MM.1S (cell line): ENCODE measurements around the gene APOA4.

Experiments used
- DNase-seq: peaks from one replicate; pipeline ENCODE4 v3.0.0-alpha.2; 2015
- H2AFZ ChIP-seq: fragments of 300-600 bp; sonication (generic); 2 replicates; pipeline ENCODE4 v1.6.0; 2016; ENCODE audit warnings: antibody characterized with exemption, low read length
- H3F3A ChIP-seq: fragments of 300-600 bp; sonication (generic); 2 replicates; pipeline ENCODE4 v1.6.1; 2016; ENCODE audit warnings: mild to moderate bottlenecking, antibody characterized with exemption, low read length, moderate library complexity, mixed read lengths; ENCODE audit not compliant: insufficient read depth
- H3K27ac ChIP-seq: fragments of 300-600 bp; sonication (generic); 2 replicates; pipeline ENCODE4 v1.5.1; 2016; ENCODE audit warnings: mild to moderate bottlenecking, low read length
- H3K27me3 ChIP-seq: fragments of 300-600 bp; sonication (generic); replicated peaks from 2 replicates; pipeline ENCODE4 v1.6.0; 2016; ENCODE audit warnings: low read length; ENCODE audit not compliant: insufficient read depth
- H3K36me3 ChIP-seq: fragments of 300-600 bp; sonication (generic); replicated peaks from 2 replicates; pipeline ENCODE4 v1.6.1; 2016; ENCODE audit warnings: mild to moderate bottlenecking, low read length, mixed read lengths; ENCODE audit not compliant: insufficient read depth
- H3K4me1 ChIP-seq: fragments of 300-600 bp; sonication (generic); 2 replicates; pipeline ENCODE4 v1.6.1; 2016; ENCODE audit warnings: low read length, mixed read lengths
- H3K4me2 ChIP-seq: fragments of 300-600 bp; sonication (generic); 2 replicates; pipeline ENCODE4 v1.6.0; 2016; ENCODE audit warnings: low read depth, low read length
- H3K4me3 ChIP-seq: fragments of 300-600 bp; sonication (generic); 2 replicates; pipeline ENCODE4 v1.5.1; 2016; ENCODE audit warnings: low read length, mixed read lengths
- H3K79me2 ChIP-seq: fragments of 300-600 bp; sonication (generic); 2 replicates; pipeline ENCODE4 v1.6.1; 2016; ENCODE audit warnings: mixed run types, low read length, mixed read lengths
- H3K9ac ChIP-seq: fragments of 300-600 bp; sonication (generic); 2 replicates; pipeline ENCODE4 v1.6.1; 2016; ENCODE audit warnings: low read length, mixed read lengths
- H3K9me2 ChIP-seq: fragments of 300-600 bp; sonication (generic); replicated peaks from 2 replicates; pipeline ENCODE4 v1.6.1; 2016; ENCODE audit warnings: mild to moderate bottlenecking, low read length, mixed read lengths; ENCODE audit not compliant: insufficient read depth
- H3K9me3 ChIP-seq: fragments of 300-600 bp; sonication (generic); replicated peaks from 2 replicates; pipeline ENCODE4 v1.6.1; 2016; ENCODE audit warnings: mild to moderate bottlenecking, low read length, mixed read lengths; ENCODE audit not compliant: insufficient read depth
- H4K20me1 ChIP-seq: fragments of 300-600 bp; sonication (generic); 2 replicates; pipeline ENCODE4 v1.6.1; 2016; ENCODE audit warnings: mild to moderate bottlenecking, low read length, moderate library complexity, mixed read lengths; ENCODE audit not compliant: insufficient read depth
- CTCF ChIP-seq: fragments of 300-600 bp; sonication (generic); IDR thresholded peaks from 2 replicates; pipeline ENCODE4 v1.5.1; 2016; ENCODE audit warnings: antibody characterized with exemption, low read length, mixed read lengths
- EZH2 ChIP-seq: fragments of 300-600 bp; sonication (generic); optimal IDR thresholded peaks from 2 replicates; pipeline ENCODE3; 2017; ENCODE audit warnings: low read depth, mild to moderate bottlenecking, antibody characterized with exemption, low read length, mixed read lengths
- EZH2phosphoT487 ChIP-seq: fragments of 300-600 bp; sonication (generic); IDR thresholded peaks from 2 replicates; pipeline ENCODE4 v1.6.1; 2018; ENCODE audit warnings: antibody characterized with exemption, low read length

APOA4 gene

GRCh38 chr11:116831790-116832349 lies 8.8 kb upstream of the APOA4 start:
- Histone ChIP-seq H3K4me3 (no peak overlapping the region), H2AFZ (no peak overlapping the region), H3K9me2 (no peaks in the 10 kb centered on the region), H4K20me1 (no peaks in the 10 kb centered on the region), H3F3A (no peaks in the 10 kb centered on the region), H3K27ac (no peak overlapping the region), H3K36me3 (no peaks in the 10 kb centered on the region), H3K27me3 (no peaks in the 10 kb centered on the region), H3K4me2 (no peak overlapping the region), H3K79me2 (no peaks in the 10 kb centered on the region), H3K9ac (no peak overlapping the region), H3K4me1 (0 out of 2 replicates have a peak, but pooled peaks cover 3% of the 10 kb centered on the region), H3K9me3 (no peaks in the 10 kb centered on the region)
- DNase-seq, result no peak
- TF ChIP-seq CTCF, result no peak
- TF ChIP-seq EZH2phosphoT487, result no peak
- no peak for TF ChIP-seq EZH2

GRCh38 chr11:116830184-116830912 lies 7.2 kb upstream of the APOA4 start:
- no peak overlapping the region for H3K27ac ChIP-seq
- no peaks in the 10 kb centered on the region for H3F3A ChIP-seq
- no peak overlapping the region for H3K9ac ChIP-seq
- TF ChIP-seq EZH2, result no peak
- no peak for TF ChIP-seq CTCF
- TF ChIP-seq EZH2phosphoT487, result no peak
- H3K27me3 ChIP-seq, result no peaks in the 10 kb centered on the region
- no peaks in the 10 kb centered on the region for H3K79me2 ChIP-seq
- no peak overlapping the region for H3K4me3 ChIP-seq
- no peaks in the 10 kb centered on the region for H3K36me3 ChIP-seq
- no peaks in the 10 kb centered on the region for H3K9me2 ChIP-seq
- no peaks in the 10 kb centered on the region for H3K4me1 ChIP-seq
- DNase-seq, result no peak
- H2AFZ ChIP-seq, result no peak overlapping the region
- no peaks in the 10 kb centered on the region for H4K20me1 ChIP-seq
- H3K9me3 ChIP-seq, result no peaks in the 10 kb centered on the region
- no peak overlapping the region for H3K4me2 ChIP-seq

GRCh38 chr11:116829525-116830183 lies 6.5 kb upstream of the APOA4 start, which contains the start of gene APOC3:
Gene APOC3 (plus strand): TSS chr11:116829907. CDS start chr11:116830583, 676 bp downstream.
- no peak within 1 kb of the TSS for H3K4me3 ChIP-seq
- no peak within 1 kb of the TSS for H3K9ac ChIP-seq
- no peaks in the 10 kb centered on the region for H3K9me3 ChIP-seq
- H4K20me1 ChIP-seq, result no peaks in the 10 kb centered on the region
- no peaks in the 10 kb centered on the region for H3K79me2 ChIP-seq
- no peaks in the 10 kb centered on the region for H3K36me3 ChIP-seq
- H3K9me2 ChIP-seq, result no peaks in the 10 kb centered on the region
- no peak within 1 kb of the TSS for H3K4me2 ChIP-seq
- no peak for DNase-seq
- H2AFZ ChIP-seq, result no peak within 1 kb of the TSS
- H3K4me1 ChIP-seq, result no peaks in the 10 kb centered on the region
- no peaks in the 10 kb centered on the region for H3F3A ChIP-seq
- TF ChIP-seq EZH2phosphoT487, result no peak
- H3K27me3 ChIP-seq, result no peaks in the 10 kb centered on the region
- no peak within 1 kb of the TSS for H3K27ac ChIP-seq
